CD4-positive, alpha-beta T cell (primary cell): ENCODE measurements around the gene SPDYC. TPM values are rescaled to one million over a fixed set of nuclear protein-coding genes. Genes with fewer than 3 reads are reported as not detected.
A peak's percentile ranks its signal among the peaks of the same experiment; 100 is the strongest.

Experiments used
- ATAC-seq: fragments of 200-7000 bp; cut with Tn5 transposase; one replicate; pipeline ENCODE4 v1.10.0; 2022; ENCODE audit warnings: mild to moderate bottlenecking; ENCODE audit not compliant: poor library complexity
- CTCF ChIA-PET: fragments of 350-600 bp; sonication (Branson Sonifier 250); formaldehyde crosslinking; loops from one replicate; lab custom pipeline; 2021; ENCODE audit warnings: antibody characterized with exemption, inconsistent platforms; lab: Charles Lee
- POLR2A ChIA-PET: fragments of 350-600 bp; sonication (Branson Sonifier 250); formaldehyde crosslinking; loops from one replicate; lab custom pipeline; 2021; ENCODE audit warnings: antibody characterized with exemption, inconsistent platforms; lab: Charles Lee
- DNase-seq, 14 experiments: peaks; one replicate each; pipeline ENCODE4 v3.0.0-alpha.2; 2013 to 2020; ENCODE audit warnings: mixed read lengths in 2 of 14
- H3K27ac ChIP-seq, 2 donors: one replicate each; pipeline versions ENCODE4 v1.5.1 to v1.7.0; 2013; ENCODE audit warnings: low read length in 2 of 2, low read depth in 1 of 2, mild to moderate bottlenecking in 1 of 2
- H3K27me3 ChIP-seq, 2 experiments: 1 replicate in 1 of 2; 2 replicates in 1 of 2; pipeline versions ENCODE4 v1.6.1 to v1.7.0; 2013; ENCODE audit warnings: low read length in 2 of 2, control low read depth in 1 of 2, mild to moderate bottlenecking in 1 of 2, moderate library complexity in 1 of 2; ENCODE audit not compliant: insufficient read depth in 2 of 2, control insufficient read depth in 1 of 2
- H3K36me3 ChIP-seq: one replicate; pipeline ENCODE4 v1.6.1; 2013; ENCODE audit warnings: low read length, control low read depth; ENCODE audit not compliant: insufficient read depth
- H3K4me1 ChIP-seq: one replicate; pipeline ENCODE4 v1.6.1; 2013; ENCODE audit warnings: low read length, control low read depth; ENCODE audit not compliant: insufficient read depth
- H3K4me3 ChIP-seq: one replicate; pipeline ENCODE4 v1.5.1; 2013; ENCODE audit warnings: mild to moderate bottlenecking, low read length, moderate library complexity
- H3K9me3 ChIP-seq, 2 experiments: 1 replicate in 1 of 2; 2 replicates in 1 of 2; pipeline versions ENCODE4 v1.6.1 to v1.7.0; 2013; ENCODE audit warnings: low read length in 2 of 2, mild to moderate bottlenecking in 2 of 2, control low read depth in 1 of 2, moderate library complexity in 1 of 2; ENCODE audit not compliant: control insufficient read depth in 1 of 2, insufficient read depth in 1 of 2
- H3K27ac Mint-ChIP-seq: one replicate; pipeline ENCODE4 v1.8.0; 2020; ENCODE audit warnings: mixed read lengths
- H3K27me3 Mint-ChIP-seq: one replicate; pipeline ENCODE4 v1.8.0; 2021; ENCODE audit warnings: mixed read lengths
- H3K36me3 Mint-ChIP-seq: one replicate; pipeline ENCODE4 v1.8.0; 2021; ENCODE audit warnings: low read depth, mixed read lengths
- H3K4me1 Mint-ChIP-seq: one replicate; pipeline ENCODE4 v1.8.0; 2021; ENCODE audit warnings: low read depth, mixed read lengths
- H3K4me3 Mint-ChIP-seq: one replicate; pipeline ENCODE4 v1.8.0; 2020; ENCODE audit warnings: mild to moderate bottlenecking, mixed read lengths
- H3K9me3 Mint-ChIP-seq: one replicate; pipeline ENCODE4 v1.8.0; 2020; ENCODE audit warnings: mixed read lengths
- intact Hi-C, 2 experiments: fragments of 100-400 bp; cut with DNase I in 1 of 2; cut with micrococcal nuclease in 1 of 2; formaldehyde crosslinking; loops; one replicate each; pipeline versions ENCODE4 v1.15.1 to v1.9.0; 2023 to 2025; cut with DNase I, micrococcal nuclease
- total RNA-seq, 174 experiments: library from RNA in 2 of 174; stranded (reverse) in 2 of 174; gene quantifications; one replicate each; pipeline ENCODE4 v1.2.3 and lab custom pipeline; 2021 to 2026
- TF ChIP-seq, protein P1 (sequence below): fragments of 200-600 bp; IDR thresholded peaks from one replicate; pipeline ENCODE4 v1.8.0; 2022; ENCODE audit warnings: antibody characterized with exemption, mild to moderate bottlenecking

The SPDYC gene
- total RNA-seq, 2 experiments from 2014 or later: not detected

DNA sequence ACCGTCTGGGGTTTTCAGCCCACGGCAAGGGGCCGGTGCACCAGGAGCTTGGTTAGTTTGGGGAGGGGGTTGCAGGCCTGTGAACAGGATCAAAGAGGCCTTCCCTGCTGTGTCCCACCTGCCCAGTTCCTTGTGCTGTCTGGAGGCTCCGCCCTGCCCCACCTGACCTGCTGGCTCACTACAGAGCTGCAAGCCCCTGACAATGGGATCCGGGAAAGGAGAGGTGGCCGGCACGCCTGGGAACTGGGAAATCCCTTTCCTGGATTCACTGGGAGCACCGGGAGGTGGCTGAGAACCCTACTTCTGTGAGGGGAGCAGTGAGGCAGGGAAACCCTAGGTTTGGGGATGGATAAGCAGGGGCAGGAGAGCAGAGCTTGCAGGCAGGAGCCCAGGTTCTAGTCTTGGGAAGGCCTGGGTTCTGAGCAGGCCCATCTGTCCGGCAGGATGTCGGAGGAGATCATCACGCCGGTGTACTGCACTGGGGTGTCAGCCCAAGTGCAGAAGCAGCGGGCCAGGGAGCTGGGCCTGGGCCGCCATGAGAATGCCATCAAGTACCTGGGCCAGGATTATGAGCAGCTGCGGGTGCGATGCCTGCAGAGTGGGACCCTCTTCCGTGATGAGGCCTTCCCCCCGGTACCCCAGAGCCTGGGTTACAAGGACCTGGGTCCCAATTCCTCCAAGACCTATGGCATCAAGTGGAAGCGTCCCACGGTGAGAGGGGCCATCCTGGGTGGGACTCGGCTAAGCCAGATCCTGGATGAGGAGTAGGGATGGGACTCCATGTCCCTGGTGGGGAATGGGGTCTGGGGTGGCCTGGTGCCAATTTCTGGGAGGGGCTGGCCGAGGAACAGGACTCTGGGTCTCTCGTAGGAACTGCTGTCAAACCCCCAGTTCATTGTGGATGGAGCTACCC lies 12.5 kb downstream of the SPDYC start:
- Mint-ChIP-seq H3K27ac (peak overlapping the region; percentile 36), H3K4me1 (peaks cover 12% of the 10 kb centered on the region), H3K36me3 (peaks cover 34% of the 10 kb centered on the region), H3K27me3 (no peaks in the 10 kb centered on the region), H3K9me3 (no peaks in the 10 kb centered on the region), H3K4me3 (peak overlapping the region; percentile 85)
- TF ChIP-seq, protein P1, sequence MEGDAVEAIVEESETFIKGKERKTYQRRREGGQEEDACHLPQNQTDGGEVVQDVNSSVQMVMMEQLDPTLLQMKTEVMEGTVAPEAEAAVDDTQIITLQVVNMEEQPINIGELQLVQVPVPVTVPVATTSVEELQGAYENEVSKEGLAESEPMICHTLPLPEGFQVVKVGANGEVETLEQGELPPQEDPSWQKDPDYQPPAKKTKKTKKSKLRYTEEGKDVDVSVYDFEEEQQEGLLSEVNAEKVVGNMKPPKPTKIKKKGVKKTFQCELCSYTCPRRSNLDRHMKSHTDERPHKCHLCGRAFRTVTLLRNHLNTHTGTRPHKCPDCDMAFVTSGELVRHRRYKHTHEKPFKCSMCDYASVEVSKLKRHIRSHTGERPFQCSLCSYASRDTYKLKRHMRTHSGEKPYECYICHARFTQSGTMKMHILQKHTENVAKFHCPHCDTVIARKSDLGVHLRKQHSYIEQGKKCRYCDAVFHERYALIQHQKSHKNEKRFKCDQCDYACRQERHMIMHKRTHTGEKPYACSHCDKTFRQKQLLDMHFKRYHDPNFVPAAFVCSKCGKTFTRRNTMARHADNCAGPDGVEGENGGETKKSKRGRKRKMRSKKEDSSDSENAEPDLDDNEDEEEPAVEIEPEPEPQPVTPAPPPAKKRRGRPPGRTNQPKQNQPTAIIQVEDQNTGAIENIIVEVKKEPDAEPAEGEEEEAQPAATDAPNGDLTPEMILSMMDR: no peak
- ATAC-seq (peak; percentile 5), DNase-seq (peak in 2 of 14 experiments; percentile 5 to 19)
- peak overlapping the region; percentile 97 for H3K4me3 ChIP-seq
- peak overlapping the region; percentile 64 for H3K27ac ChIP-seq
- peaks cover 37% of the 10 kb centered on the region for H3K4me1 ChIP-seq
- CTCF ChIA-PET: interaction anchor here (1.1 to 1.7 kb wide), 3 partner anchors 8 to 72 kb away, joined by 4 to 6 read pairs (median 4); partner anchors contain the start of gene TM7SF2
- H3K36me3 ChIP-seq: peaks cover 39% of the 10 kb centered on the region
- intact Hi-C loops: loop anchor here in 1 of 2 experiments (5.0 kb wide), 2 partner anchors 45 to 170 kb away; partner anchors contain the start of gene ARL2
- no peaks in the 10 kb centered on the region for H3K9me3 ChIP-seq
- no peaks in the 10 kb centered on the region for H3K27me3 ChIP-seq
- POLR2A ChIA-PET: interaction anchor here (0.7 to 3.9 kb wide), 9 partner anchors 47 to 438 kb away, joined by 3 to 30 read pairs (median 4); partner anchors contain the start of genes ARL2, DPF2, FAU and MRPL49

DNA sequence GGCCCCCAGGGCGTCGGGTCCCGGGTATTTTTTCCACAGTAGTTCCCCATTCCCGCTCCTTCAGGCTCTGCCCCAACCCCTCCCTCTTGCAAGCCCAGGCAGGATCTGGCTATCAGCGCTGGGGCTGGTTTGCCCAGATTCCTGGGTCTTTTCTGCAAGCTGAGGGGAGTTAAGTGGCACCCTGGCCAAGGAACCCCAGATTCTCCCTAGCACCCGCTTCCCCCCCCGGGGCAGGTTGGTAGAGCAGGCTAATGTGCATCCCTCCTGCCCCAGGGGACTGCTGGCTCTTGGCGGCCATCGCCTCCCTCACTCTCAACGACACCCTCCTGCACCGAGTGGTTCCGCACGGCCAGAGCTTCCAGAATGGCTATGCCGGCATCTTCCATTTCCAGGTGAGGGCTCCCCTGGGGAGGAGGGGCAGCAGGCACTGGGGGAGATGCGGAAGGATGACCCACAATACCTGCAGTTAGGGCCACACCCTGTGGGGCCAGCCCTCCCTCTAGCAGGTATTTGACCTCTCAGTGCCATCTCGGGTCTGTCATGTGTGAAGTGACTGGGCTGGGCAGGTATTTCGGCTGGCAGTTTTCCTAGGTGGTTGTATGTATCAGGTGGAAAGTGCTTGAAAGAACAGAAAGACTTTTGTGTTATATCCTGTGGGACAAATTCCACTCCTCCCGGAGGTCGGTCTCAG lies 13.3 kb downstream of the SPDYC start:
- peak overlapping the region; percentile 85 for H3K4me3 Mint-ChIP-seq
- POLR2A ChIA-PET: interaction anchor here (0.7 to 3.9 kb wide), 3 partner anchors 48 to 314 kb away, joined by 3 to 30 read pairs (median 3); partner anchors contain the start of genes ARL2 and SYVN1
- intact Hi-C loops: loop anchor here in 1 of 2 experiments (5.0 kb wide), 2 partner anchors 46 to 171 kb away; partner anchors contain the start of gene ARL2
- peaks cover 37% of the 10 kb centered on the region for H3K4me1 ChIP-seq
- TF ChIP-seq, protein P1: no peak
- no peaks in the 10 kb centered on the region for H3K9me3 Mint-ChIP-seq
- H3K36me3 ChIP-seq: peaks cover 45% of the 10 kb centered on the region
- no peaks in the 10 kb centered on the region for H3K9me3 ChIP-seq
- ATAC-seq: no peak
- H3K4me1 Mint-ChIP-seq: peaks cover 12% of the 10 kb centered on the region
- H3K27ac Mint-ChIP-seq: no peak overlapping the region
- peaks cover 35% of the 10 kb centered on the region for H3K36me3 Mint-ChIP-seq
- H3K27me3 ChIP-seq: no peaks in the 10 kb centered on the region
- CTCF ChIA-PET: no interaction called here
- H3K27me3 Mint-ChIP-seq: no peaks in the 10 kb centered on the region
- H3K4me3 ChIP-seq: no peak overlapping the region
- DNase-seq: no peak
- no peak overlapping the region for H3K27ac ChIP-seq

DNA sequence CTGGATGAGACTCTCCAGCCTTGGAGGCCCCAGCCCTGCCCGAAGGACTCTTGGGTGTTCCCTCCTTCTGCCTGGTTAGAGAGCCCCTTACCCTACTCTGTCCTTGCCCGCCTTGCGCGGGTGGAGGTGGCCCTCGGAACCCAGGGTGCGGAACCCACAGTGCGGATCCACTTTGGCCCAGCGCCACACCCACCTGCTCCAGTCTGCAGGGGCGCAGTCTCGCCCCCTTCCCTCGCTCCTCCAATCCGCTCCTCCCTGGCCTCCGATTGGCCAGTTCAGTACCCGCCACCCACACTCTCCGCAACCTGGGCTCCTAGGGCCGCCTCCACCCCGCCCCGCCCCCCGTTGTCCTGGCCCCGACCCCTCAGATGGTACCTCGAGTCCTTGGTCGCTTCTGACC lies 14.1 kb downstream of the SPDYC start:
- Histone ChIP-seq H3K36me3 (peaks cover 51% of the 10 kb centered on the region), H3K27me3 (no peaks in the 10 kb centered on the region), H3K9me3 (no peaks in the 10 kb centered on the region), H3K4me1 (peaks cover 37% of the 10 kb centered on the region), H3K4me3 (no peak overlapping the region), H3K27ac (no peak overlapping the region)
- H3K4me1 Mint-ChIP-seq: peaks cover 12% of the 10 kb centered on the region
- TF ChIP-seq, protein P1: no peak
- H3K9me3 Mint-ChIP-seq: no peaks in the 10 kb centered on the region
- ATAC-seq (no peak), DNase-seq (no peak)
- ChIA-PET CTCF (no interaction called here), POLR2A (no interaction called here)
- intact Hi-C loops: loop anchor here in 1 of 2 experiments (5.0 kb wide), 2 partner anchors 47 to 172 kb away; partner anchors contain the start of gene ARL2
- no peak overlapping the region for H3K27ac Mint-ChIP-seq
- peak overlapping the region; percentile 85 for H3K4me3 Mint-ChIP-seq
- peaks cover 43% of the 10 kb centered on the region for H3K36me3 Mint-ChIP-seq
- H3K27me3 Mint-ChIP-seq: no peaks in the 10 kb centered on the region
